HUES48 (cell line): ENCODE results near the gene HAX1.
"Not testable (repeated sequence)": the region's sequence is repeated elsewhere in the genome, so short reads cannot be mapped to it uniquely, and the experiment has no call there.

Source experiments
- H3K27ac ChIP-seq: one replicate; pipeline ENCODE4 v1.7.0; 2013; ENCODE audit warnings: low read depth, low read length, inconsistent platforms
- H3K27me3 ChIP-seq: 2 replicates; pipeline ENCODE4 v1.6.1; 2013; ENCODE audit warnings: mild to moderate bottlenecking, low read length; ENCODE audit not compliant: control insufficient read depth, insufficient read depth
- H3K36me3 ChIP-seq: 2 replicates; pipeline ENCODE4 v1.6.1; 2013; ENCODE audit warnings: low read length; ENCODE audit not compliant: control insufficient read depth, insufficient read depth
- H3K4me1 ChIP-seq: 2 replicates; pipeline ENCODE4 v1.6.1; 2013; ENCODE audit warnings: mild to moderate bottlenecking, low read length; ENCODE audit not compliant: control insufficient read depth, insufficient read depth
- H3K4me3 ChIP-seq: 2 replicates; pipeline ENCODE4 v1.5.1; 2013; ENCODE audit warnings: mild to moderate bottlenecking, low read depth, low read length
- H3K9ac ChIP-seq: 2 replicates; pipeline ENCODE4 v1.6.1; 2013; ENCODE audit warnings: mild to moderate bottlenecking, low read depth, low read length, moderate library complexity
- H3K9me3 ChIP-seq: 2 replicates; pipeline ENCODE4 v1.6.1; 2013; ENCODE audit warnings: low read length; ENCODE audit not compliant: control insufficient read depth, insufficient read depth

HAX1 gene

DNA sequence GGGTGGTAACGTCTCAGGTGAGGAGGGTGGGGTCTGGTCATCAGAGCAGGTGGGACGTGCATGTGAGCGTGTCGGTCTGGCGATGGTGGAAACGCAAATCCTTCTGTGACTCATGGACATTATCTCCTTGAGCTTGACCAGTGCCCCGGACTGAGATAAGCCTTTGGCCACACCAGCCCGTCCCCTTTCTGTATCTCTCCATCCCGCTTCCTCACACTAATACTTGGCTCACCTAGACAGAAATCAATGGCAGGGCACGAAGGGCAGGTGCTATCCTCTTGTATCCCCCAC, 40.6 kb downstream of the HAX1 start:
- Histone ChIP-seq H3K9ac (no peak overlapping the region), H3K4me3 (no peak overlapping the region), H3K27ac (no peak overlapping the region), H3K4me1 (no peaks in the 10 kb centered on the region), H3K9me3 (peaks cover 2% of the 10 kb centered on the region; the same call in 1 of the 2 replicates), H3K27me3 (no peaks in the 10 kb centered on the region), H3K36me3 (no peaks in the 10 kb centered on the region)

DNA sequence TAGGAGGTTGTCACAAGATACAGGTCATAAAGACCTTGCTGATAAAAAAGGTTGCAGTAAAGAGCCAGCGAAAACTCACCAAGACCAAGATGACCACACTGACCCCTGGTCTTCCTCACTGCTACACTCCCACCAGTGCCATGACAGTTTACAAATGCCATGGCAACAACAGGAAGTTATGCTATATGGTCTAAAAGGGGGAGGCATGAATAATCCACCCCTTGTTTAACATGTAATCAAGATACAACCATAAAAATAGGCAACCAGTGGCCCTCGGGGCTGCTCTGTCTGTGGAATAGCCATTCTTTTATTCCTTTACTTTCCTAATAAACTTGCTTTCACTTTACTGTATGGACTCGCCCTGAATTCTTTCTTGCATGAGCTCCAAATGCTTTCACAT, 41.8 kb downstream of the HAX1 start:
- not testable (repeated sequence) for H3K4me3 ChIP-seq, H3K36me3 ChIP-seq, H3K27ac ChIP-seq, H3K9me3 ChIP-seq, H3K27me3 ChIP-seq, H3K9ac ChIP-seq, H3K4me1 ChIP-seq

DNA sequence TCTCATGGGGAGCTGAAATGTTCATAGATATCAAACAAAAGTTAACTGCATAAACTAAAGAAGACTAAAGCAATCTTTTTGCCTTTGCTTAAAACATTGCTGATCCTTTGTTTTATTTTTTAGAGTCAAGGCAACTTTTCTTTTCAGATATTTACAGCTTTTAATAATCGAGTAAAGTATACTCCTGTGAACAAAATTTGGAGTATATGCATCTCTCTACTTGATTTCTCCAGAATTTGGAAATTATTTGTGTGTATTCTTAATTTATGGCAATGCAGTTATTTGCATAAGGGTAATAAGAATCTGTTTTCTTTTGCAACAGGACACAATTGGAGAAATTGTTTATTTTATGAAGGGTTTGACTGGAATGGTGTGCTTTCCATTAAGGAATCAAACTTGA, 44.3 kb downstream of the HAX1 start:
- H3K4me1 ChIP-seq: no peaks in the 10 kb centered on the region
- H3K9ac ChIP-seq: no peak overlapping the region
- no peak overlapping the region for H3K27ac ChIP-seq
- H3K27me3 ChIP-seq: no peaks in the 10 kb centered on the region
- H3K4me3 ChIP-seq: no peak overlapping the region
- H3K9me3 ChIP-seq: peaks cover 2% of the 10 kb centered on the region; the same call in 1 of the 2 replicates
- H3K36me3 ChIP-seq: no peaks in the 10 kb centered on the region

DNA sequence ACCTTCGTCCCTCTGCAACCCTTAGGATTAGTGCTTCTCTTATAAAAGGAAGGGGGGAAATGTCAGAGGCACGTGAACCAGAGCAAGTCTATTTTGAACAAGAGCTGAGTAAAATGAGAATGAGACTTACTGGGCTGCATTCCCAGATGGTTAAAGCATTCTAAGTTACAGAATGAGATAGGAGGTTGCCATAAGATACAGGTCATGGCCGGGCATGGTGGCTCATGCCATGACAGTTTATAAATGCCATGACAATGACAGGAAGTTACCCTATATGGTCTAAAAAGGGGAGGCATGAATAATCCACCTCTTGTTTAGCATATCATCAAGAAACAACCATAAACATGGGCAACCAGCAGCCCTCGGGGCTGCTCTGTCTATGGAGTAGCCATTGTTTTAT, 46.0 kb downstream of the HAX1 start:
- no peaks in the 10 kb centered on the region for H3K4me1 ChIP-seq
- no peak overlapping the region for H3K9ac ChIP-seq
- H3K4me3 ChIP-seq: no peak overlapping the region
- no peaks in the 10 kb centered on the region for H3K36me3 ChIP-seq
- peaks cover 6% of the 10 kb centered on the region; the same call in 1 of the 2 replicates for H3K27me3 ChIP-seq
- H3K27ac ChIP-seq: no peak overlapping the region
- H3K9me3 ChIP-seq: peaks cover 2% of the 10 kb centered on the region; the same call in 1 of the 2 replicates

DNA sequence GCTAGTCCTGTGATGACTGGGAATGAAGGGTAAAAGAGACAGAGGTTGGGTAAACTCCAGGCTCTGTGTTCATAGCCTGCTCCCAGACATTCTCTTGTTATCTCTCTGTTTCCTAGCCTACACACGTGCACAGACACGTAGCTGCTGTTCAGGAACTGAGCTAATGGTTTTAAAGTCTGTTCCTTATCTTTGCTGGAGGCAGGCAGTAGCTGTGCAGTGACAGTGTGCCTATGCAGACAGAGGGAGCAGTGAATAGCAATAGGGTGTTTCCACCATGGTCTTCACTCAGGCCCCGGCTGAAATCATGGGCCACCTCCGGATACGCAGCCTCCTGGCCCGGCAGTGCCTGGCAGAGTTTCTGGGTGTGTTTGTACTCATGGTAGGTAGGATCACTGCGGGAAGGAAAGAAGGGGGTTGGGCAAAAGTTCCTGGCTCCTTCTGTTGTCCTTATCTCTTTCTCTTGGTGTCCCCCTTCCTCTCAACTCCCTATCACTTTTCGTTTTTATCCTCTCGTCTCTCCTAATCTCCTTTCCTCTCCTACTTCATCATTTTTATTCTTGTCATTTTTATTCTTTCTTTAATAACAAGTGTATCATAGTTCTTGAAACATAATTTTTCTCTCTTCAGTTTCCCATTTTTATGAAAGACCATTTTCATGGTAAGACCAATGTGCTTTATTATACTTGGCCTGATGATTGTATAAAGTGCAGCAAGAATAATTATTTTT, 48.6 kb downstream of the HAX1 start, which contains the start of gene AQP10:
AQP10 (plus strand) TSS at position 212 of the 727 bp plus-strand sequence; CDS start at position 275, 63 bp downstream.
- H3K27ac ChIP-seq: no peak within 1 kb of the TSS
- no peaks in the 10 kb centered on the region for H3K4me1 ChIP-seq
- no peaks in the 10 kb centered on the region for H3K36me3 ChIP-seq
- H3K27me3 ChIP-seq: peaks cover 6% of the 10 kb centered on the region; the same call in 1 of the 2 replicates
- peaks cover 2% of the 10 kb centered on the region; the same call in 1 of the 2 replicates for H3K9me3 ChIP-seq
- H3K4me3 ChIP-seq: no peak within 1 kb of the TSS
- no peak within 1 kb of the TSS for H3K9ac ChIP-seq

DNA sequence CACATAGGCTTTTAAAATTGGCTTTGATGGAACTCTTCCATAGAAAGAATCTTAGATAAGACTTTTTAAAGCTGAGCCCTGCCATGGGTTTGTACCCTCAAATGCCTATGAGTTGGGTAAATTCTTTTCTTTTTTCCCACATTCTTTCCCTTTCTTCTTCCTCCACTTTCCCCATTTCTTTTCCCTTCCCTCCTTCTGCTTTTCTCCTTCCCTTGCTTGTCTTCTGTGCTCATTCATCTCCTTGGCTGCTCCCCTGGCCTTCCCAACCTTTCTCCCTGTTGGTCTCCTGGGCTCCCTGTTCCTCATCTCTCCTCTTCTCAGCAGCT, 49.1 kb downstream of the HAX1 start:
- not testable (repeated sequence) for H3K27me3 ChIP-seq, H3K4me1 ChIP-seq, H3K27ac ChIP-seq, H3K36me3 ChIP-seq, H3K4me3 ChIP-seq, H3K9ac ChIP-seq, H3K9me3 ChIP-seq

DNA sequence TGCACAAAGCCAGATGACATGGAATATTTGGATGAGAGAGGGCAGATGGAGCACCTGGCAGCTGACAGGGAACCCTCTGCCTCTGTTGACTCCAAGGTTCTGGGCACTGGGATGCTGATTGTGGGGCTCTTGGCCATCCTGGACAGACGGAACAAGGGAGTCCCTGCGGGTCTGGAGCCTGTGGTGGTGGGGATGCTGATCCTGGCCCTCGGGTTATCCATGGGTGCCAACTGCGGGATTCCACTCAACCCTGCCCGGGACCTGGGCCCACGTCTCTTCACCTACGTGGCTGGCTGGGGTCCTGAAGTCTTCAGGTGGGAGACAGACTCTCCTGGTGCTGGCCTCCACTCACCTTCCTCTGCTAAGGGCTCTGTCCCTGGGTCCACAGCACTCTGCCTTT, 51.1 kb downstream of the HAX1 start:
- Histone ChIP-seq H3K27ac (no peak overlapping the region), H3K4me3 (no peak overlapping the region), H3K27me3 (peaks cover 6% of the 10 kb centered on the region; the same call in 1 of the 2 replicates), H3K4me1 (peaks cover 16% of the 10 kb centered on the region), H3K36me3 (no peaks in the 10 kb centered on the region), H3K9me3 (no peaks in the 10 kb centered on the region), H3K9ac (no peak overlapping the region)

DNA sequence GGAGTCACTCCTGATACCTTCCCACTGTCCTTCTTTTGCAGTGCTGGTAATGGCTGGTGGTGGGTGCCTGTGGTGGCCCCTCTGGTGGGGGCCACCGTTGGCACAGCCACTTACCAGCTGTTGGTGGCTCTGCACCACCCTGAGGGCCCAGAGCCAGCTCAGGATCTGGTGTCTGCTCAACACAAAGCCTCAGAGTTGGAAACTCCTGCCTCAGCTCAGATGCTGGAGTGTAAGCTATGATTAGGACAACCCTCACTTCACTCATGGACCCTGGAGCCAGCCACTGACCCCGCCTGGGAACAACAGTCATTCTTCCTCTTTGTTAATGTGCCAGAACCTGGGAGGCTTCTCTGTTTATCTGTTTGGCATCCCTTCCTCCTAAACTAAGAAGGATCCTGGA, 51.8 kb downstream of the HAX1 start:
- Histone ChIP-seq H3K4me3 (peak overlapping the region; percentile 86), H3K27ac (no peak overlapping the region), H3K27me3 (peaks cover 6% of the 10 kb centered on the region; the same call in 1 of the 2 replicates), H3K9ac (no peak overlapping the region), H3K9me3 (no peaks in the 10 kb centered on the region), H3K36me3 (no peaks in the 10 kb centered on the region), H3K4me1 (peaks cover 21% of the 10 kb centered on the region)

DNA sequence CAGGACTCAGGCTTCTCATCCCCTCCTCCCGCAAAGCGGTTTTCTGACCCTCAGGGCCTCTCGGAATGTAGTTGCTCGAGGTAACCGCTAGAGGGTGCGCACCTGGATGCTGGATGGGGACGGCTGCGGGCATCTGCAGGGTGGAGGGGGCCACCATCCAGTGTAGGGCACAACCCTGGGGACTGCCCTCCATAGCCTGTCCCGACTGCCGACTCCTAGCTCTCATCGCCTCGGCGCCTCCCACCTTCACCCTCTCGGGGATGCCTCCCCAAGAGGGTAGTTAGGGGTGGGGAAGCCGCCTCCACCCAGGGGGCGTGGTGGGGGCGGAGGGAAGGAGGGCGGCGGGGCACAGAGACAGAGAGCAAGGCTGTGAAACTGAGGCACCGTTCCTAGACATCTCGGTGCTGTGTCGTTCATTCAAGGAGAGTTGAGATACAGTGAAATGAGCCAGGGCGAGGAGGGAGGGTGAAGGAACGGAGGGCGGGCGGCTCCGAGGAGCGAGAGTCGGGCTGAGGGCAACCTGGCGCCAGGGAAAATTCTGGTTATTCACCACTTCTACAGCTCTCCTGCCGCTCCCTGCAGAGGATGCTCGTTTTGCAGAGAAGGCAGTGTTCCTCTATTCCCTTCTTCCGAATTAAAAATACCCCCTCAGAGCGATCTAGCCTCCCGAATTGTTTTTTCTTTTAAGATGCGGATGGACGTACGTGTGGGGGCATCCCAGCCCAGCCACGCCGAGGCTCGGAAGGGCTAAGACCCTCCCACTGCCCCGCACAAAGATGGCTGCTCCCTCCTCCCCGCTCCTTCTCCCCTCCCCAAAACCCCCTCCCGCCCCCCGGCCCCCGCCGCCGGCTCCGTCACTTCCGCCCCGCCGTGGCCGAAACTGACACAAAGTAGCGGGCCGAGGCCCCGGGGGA, 52.5 kb downstream of the HAX1 start, which contains the start of gene ATP8B2:
ATP8B2 (plus strand) TSS at position 857 of the 914 bp plus-strand sequence. CDS start 2,617 bp downstream, outside the sequence.
- H3K27ac ChIP-seq: peak within 1 kb of the TSS; percentile 75
- peaks cover 6% of the 10 kb centered on the region; the same call in 1 of the 2 replicates for H3K27me3 ChIP-seq
- peak within 1 kb of the TSS; percentile 86 for H3K4me3 ChIP-seq
- H3K36me3 ChIP-seq: no peaks in the 10 kb centered on the region
- H3K9me3 ChIP-seq: no peaks in the 10 kb centered on the region
- H3K4me1 ChIP-seq: peaks cover 28% of the 10 kb centered on the region
- peak within 1 kb of the TSS; percentile 56 for H3K9ac ChIP-seq
